HEK293 (cell line): ENCODE measurements around the gene ACOT7.
A peak's percentile ranks its signal among the peaks of the same experiment; 100 is the strongest.

Experiments
- CTCF ChIA-PET: fragments of 350-600 bp; formaldehyde crosslinking; extraction: SDS; loops from one replicate; lab custom pipeline; 2021; ENCODE audit warnings: antibody characterized with exemption; lab: Yijun Ruan, JAX
- POLR2A ChIA-PET: fragments of 300-600 bp; formaldehyde crosslinking; extraction: SDS; loops from one replicate; lab custom pipeline; 2020; ENCODE audit warnings: antibody characterized with exemption, inconsistent platforms; lab: Yijun Ruan, JAX
- H3K27ac ChIP-seq: fragments of 200-500 bp; sonication (Bioruptor generic); 2 replicates; pipeline ENCODE4 v1.5.1; 2014; ENCODE audit warnings: low read depth, low read length, control low read depth, inconsistent platforms; ENCODE audit errors: extremely low read depth
- H3K36me3 ChIP-seq, 2 experiments: fragments of 200-500 bp in 1 of 2; sonication (Bioruptor generic) in 1 of 2; 1 replicate in 1 of 2; 2 replicates in 1 of 2; pipeline ENCODE4 v1.5.1; 2014 to 2017; ENCODE audit warnings: inconsistent platforms in 2 of 2, low read length in 2 of 2; ENCODE audit not compliant: control insufficient read depth in 2 of 2, insufficient read depth in 1 of 2
- H3K4me1 ChIP-seq: fragments of 200-500 bp; sonication (Bioruptor generic); 2 replicates; pipeline ENCODE4 v1.5.1; 2014; ENCODE audit warnings: mild to moderate bottlenecking, low read length, inconsistent platforms; ENCODE audit not compliant: control insufficient read depth, insufficient read depth
- H3K4me3 ChIP-seq: 2 replicates; pipeline ENCODE4 v1.5.1; 2011; ENCODE audit warnings: low read depth, mild to moderate bottlenecking, control low read depth, low read length, moderate library complexity
- H3K9me3 ChIP-seq: fragments of 200-500 bp; sonication (Bioruptor generic); 2 replicates; pipeline ENCODE4 v1.5.1; 2014; ENCODE audit warnings: low read depth, low read length, inconsistent platforms; ENCODE audit not compliant: control insufficient read depth, insufficient read depth
- AEBP2 ChIP-seq: fragments of 450-650 bp; formaldehyde crosslinking; IDR thresholded peaks from 2 replicates; pipeline ENCODE4 v1.5.1; 2016; ENCODE audit warnings: missing biosample characterization, missing genetic modification characterization, borderline replicate concordance
- PBX3 ChIP-seq: sonication (generic); formaldehyde crosslinking; IDR thresholded peaks from 2 replicates; pipeline ENCODE4 v1.8.1; 2022; ENCODE audit warnings: mild to moderate bottlenecking, moderate library complexity, missing genetic modification reagents
- PRDM2 ChIP-seq: fragments of 450-650 bp; formaldehyde crosslinking; IDR thresholded peaks from 2 replicates; pipeline ENCODE4 v1.5.1; 2016; ENCODE audit warnings: missing biosample characterization, missing genetic modification characterization, borderline replicate concordance
- REST ChIP-seq: fragments of 450-650 bp; formaldehyde crosslinking; IDR thresholded peaks from 2 replicates; pipeline ENCODE4 v1.5.1; 2016; ENCODE audit warnings: missing biosample characterization, missing genetic modification characterization
- SP7 ChIP-seq: fragments of 450-650 bp; formaldehyde crosslinking; IDR thresholded peaks from 2 replicates; pipeline ENCODE4 v1.5.1; 2016; ENCODE audit warnings: missing biosample characterization, missing genetic modification characterization
- ZBTB11 ChIP-seq: fragments of 450-650 bp; formaldehyde crosslinking; conservative IDR thresholded peaks from 2 replicates; pipeline ENCODE4 v1.5.1; 2016; ENCODE audit warnings: low read depth, missing biosample characterization, missing genetic modification characterization
- ZBTB48 ChIP-seq: fragments of 450-650 bp; formaldehyde crosslinking; IDR thresholded peaks from 2 replicates; pipeline ENCODE4 v1.5.1; 2016; ENCODE audit warnings: missing biosample characterization, missing genetic modification characterization
- ZBTB7A ChIP-seq: fragments of 450-650 bp; formaldehyde crosslinking; IDR thresholded peaks from 2 replicates; pipeline ENCODE4 v1.5.1; 2016; ENCODE audit warnings: low read depth, missing biosample characterization, missing genetic modification characterization
- ZEB2 ChIP-seq: fragments of 450-650 bp; formaldehyde crosslinking; IDR thresholded peaks from 2 replicates; pipeline ENCODE4 v1.5.1; 2016; ENCODE audit warnings: missing biosample characterization, missing genetic modification characterization
- ZFP3 ChIP-seq: fragments of 450-650 bp; formaldehyde crosslinking; IDR thresholded peaks from 2 replicates; pipeline ENCODE4 v1.5.1; 2016; ENCODE audit warnings: low read depth, missing biosample characterization, missing genetic modification characterization
- ZFP69B ChIP-seq: fragments of 450-650 bp; formaldehyde crosslinking; IDR thresholded peaks from 2 replicates; pipeline ENCODE4 v1.5.1; 2016; ENCODE audit warnings: missing biosample characterization, missing genetic modification characterization
- ZNF660 ChIP-seq: fragments of 450-650 bp; IDR thresholded peaks from 2 replicates; pipeline ENCODE4 v1.5.1; 2018; ENCODE audit warnings: missing biosample characterization, mild to moderate bottlenecking, missing genetic modification characterization
- ZSCAN23 ChIP-seq: fragments of 450-650 bp; formaldehyde crosslinking; IDR thresholded peaks from 2 replicates; pipeline ENCODE4 v1.5.1; 2016; ENCODE audit warnings: missing biosample characterization, missing genetic modification characterization

The ACOT7 gene

GRCh38 chr1:6245869-6246496 is 147.6 kb downstream of the ACOT7 start (continued):
- TF ChIP-seq ZBTB11 (tag by site-specific recombination) = peak; percentile 93

GRCh38 chr1:6245086-6245868 is 148.3 kb downstream of the ACOT7 start:
- Histone ChIP-seq H3K9me3 (no peaks in the 10 kb centered on the region), H3K4me3 (peak overlapping the region; percentile 20), H3K4me1 (no peaks in the 10 kb centered on the region; the same call in 1 of the 2 replicates), H3K27ac (no peak overlapping the region), H3K36me3 (no peaks in the 10 kb centered on the region)
- ChIA-PET POLR2A (interaction anchor here (0.6 to 1.6 kb wide), 2 partner anchors 10 to 96 kb away, joined by 3 to 13 read pairs; partner anchors contain the start of gene ICMT), CTCF (interaction anchor here (0.6 to 9.2 kb wide), 27 partner anchors 9 to 1273 kb away, joined by 3 to 181 read pairs (median 5); partner anchors contain the start of genes ICMT and RNF207)
- TF ChIP-seq ZBTB48 (tag by site-specific recombination) (peak; percentile 57; the same call in 1 of the 2 replicates), ZFP69B (tag by site-specific recombination) (peak; percentile 73; the same call in 1 of the 2 replicates), ZEB2 (peak; percentile 20; the same call in 1 of the 2 replicates), ZNF660 (tag by site-specific recombination) (peak; percentile 94), AEBP2 (tag by site-specific recombination) (no peak), ZBTB7A (tag by site-specific recombination) (peak; percentile 17; the same call in 1 of the 2 replicates), ZSCAN23 (tag by site-specific recombination) (no peak), PBX3 (CRISPR knock-in tag) (peak; percentile 96), REST (tag by site-specific recombination) (peak; percentile 100), SP7 (tag by site-specific recombination) (no peak; the same call in 1 of the 2 replicates), PRDM2 (no peak), ZFP3 (tag by site-specific recombination) (no peak)
